ENCODE measurements around the gene NABP2. TPM values are rescaled to one million over a fixed set of nuclear protein-coding genes. Genes with fewer than 3 reads are reported as not detected.
"Not testable (repeated sequence)": the region's sequence is repeated elsewhere in the genome, so short reads cannot be mapped to it uniquely, and the experiment has no call there.

The NABP2 gene
- total RNA-seq, 1 experiment from 2014 or later: 68.5 TPM

- H3K9me3 ChIP-seq (ENCODE audit: insufficient read depth, low read depth); H3K79me2 ChIP-seq (ENCODE audit: low read depth); H3K36me3 ChIP-seq (ENCODE audit: low read depth); H3K27me3 ChIP-seq (ENCODE audit: insufficient read depth, low read depth); H3K27ac ChIP-seq; H3K9me2 ChIP-seq (ENCODE audit: insufficient read depth); DNase-seq; H4K20me1 ChIP-seq (ENCODE audit: insufficient read depth): not testable (repeated sequence)
- peak overlapping the region; percentile 90 for H3K4me2 ChIP-seq
- ChIA-PET POLR2A (ENCODE audit: unreplicated experiment) (interaction anchor here (0.5 to 0.7 kb wide), 3 partner anchors 52 to 151 kb away, joined by 4 to 11 read pairs (median 7); no protein-coding TSS in a partner anchor), CTCF (interaction anchor here (0.5 to 0.6 kb wide), 2 partner anchors 55 to 1331 kb away, joined by 3 to 4 read pairs; no protein-coding TSS in a partner anchor)
- peak overlapping the region; percentile 89 for H2AFZ ChIP-seq
- peak overlapping the region; percentile 75 for H3K4me3 ChIP-seq
- intact Hi-C loops (cut with micrococcal nuclease; ENCODE audit: unreplicated experiment): loop anchor here (1.0 to 5.0 kb wide), 4 partner anchors 8 to 147 kb away; partner anchors contain the start of genes ANKRD52 and ZC3H10
- peaks cover 22% of the 10 kb centered on the region for H3K4me1 ChIP-seq (replicated peaks; ENCODE audit: insufficient read depth)
- TSS peak; percentile 49 for BruUV-seq (replicated peaks)
- peaks cover 28% of the 10 kb centered on the region; the same call in 1 of the 2 replicates for H3F3A ChIP-seq (ENCODE audit: insufficient read depth, low read depth)
Observed at GRCh38 chr12:56266068-56266692, 42.0 kb downstream of the NABP2 start.

GRCh38 chr12:56266693-56267442 is 42.7 kb downstream of the NABP2 start, which contains the start of gene COQ10A:
COQ10A (plus strand) TSS chr12:56266942; CDS start chr12:56267119, 177 bp downstream.
- BruUV-seq (replicated peaks): no TSS peak
- no peaks in the 10 kb centered on the region for H4K20me1 ChIP-seq (ENCODE audit: insufficient read depth)
- H3K27me3 ChIP-seq (ENCODE audit: insufficient read depth, low read depth): no peaks in the 10 kb centered on the region
- peak within 1 kb of the TSS; percentile 90 for H3K4me2 ChIP-seq
- peak within 1 kb of the TSS; percentile 89 for H2AFZ ChIP-seq
- peak; percentile 57 to 85 for DNase-seq
- ChIA-PET CTCF (interaction anchor here (0.5 to 0.8 kb wide), 2 partner anchors 25 to 54 kb away, joined by 3 to 5 read pairs; no protein-coding TSS in a partner anchor), POLR2A (ENCODE audit: unreplicated experiment) (interaction anchor here (0.5 to 1.1 kb wide), 6 partner anchors 25 to 150 kb away, joined by 3 to 11 read pairs (median 6); partner anchors contain the start of gene STAT2)
- no peaks in the 10 kb centered on the region for H3K9me3 ChIP-seq (ENCODE audit: insufficient read depth, low read depth)
- TF ChIP-seq EZH2 (IDR thresholded peaks at IDR 0.05; ENCODE audit: low read depth) (no peak), CTCF (conservative IDR thresholded peaks at IDR 0.05) (peak; percentile 73)
- H3K4me1 ChIP-seq (replicated peaks; ENCODE audit: insufficient read depth): peaks cover 15% of the 10 kb centered on the region
- no peaks in the 10 kb centered on the region for H3K79me2 ChIP-seq (ENCODE audit: low read depth)
- peaks cover 30% of the 10 kb centered on the region; the same call in 1 of the 2 replicates for H3F3A ChIP-seq (ENCODE audit: insufficient read depth, low read depth)
- intact Hi-C loops (cut with micrococcal nuclease; ENCODE audit: unreplicated experiment): loop anchor here (1.0 to 5.0 kb wide), 4 partner anchors 9 to 148 kb away; partner anchors contain the start of genes ANKRD52 and ZC3H10
- no peaks in the 10 kb centered on the region; the same call in 1 of the 2 replicates for H3K36me3 ChIP-seq (ENCODE audit: low read depth)
- H3K9me2 ChIP-seq (ENCODE audit: insufficient read depth): no peaks in the 10 kb centered on the region
- peak within 1 kb of the TSS; percentile 75 for H3K4me3 ChIP-seq
- no peak within 1 kb of the TSS for H3K27ac ChIP-seq

- Histone ChIP-seq H4K20me1 (ENCODE audit: insufficient read depth) (no peaks in the 10 kb centered on the region), H3K4me3 (peak overlapping the region; percentile 75; the same call in 1 of the 2 replicates), H3K9me3 (ENCODE audit: insufficient read depth, low read depth) (no peaks in the 10 kb centered on the region), H3K36me3 (ENCODE audit: low read depth) (no peaks in the 10 kb centered on the region; the same call in 1 of the 2 replicates), H3K27me3 (ENCODE audit: insufficient read depth, low read depth) (no peaks in the 10 kb centered on the region), H3K4me1 (replicated peaks; ENCODE audit: insufficient read depth) (peaks cover 11% of the 10 kb centered on the region), H3F3A (ENCODE audit: insufficient read depth, low read depth) (peaks cover 25% of the 10 kb centered on the region; the same call in 1 of the 2 replicates), H3K4me2 (peak overlapping the region; percentile 90), H3K79me2 (ENCODE audit: low read depth) (no peaks in the 10 kb centered on the region), H3K9me2 (ENCODE audit: insufficient read depth) (no peaks in the 10 kb centered on the region), H3K27ac (no peak overlapping the region), H2AFZ (peak overlapping the region; percentile 89; the same call in 1 of the 2 replicates)
- BruUV-seq (replicated peaks): no TSS peak
- TF ChIP-seq EZH2 (IDR thresholded peaks at IDR 0.05; ENCODE audit: low read depth) (no peak), CTCF (conservative IDR thresholded peaks at IDR 0.05) (no peak)
- ChIA-PET POLR2A (ENCODE audit: unreplicated experiment) (interaction anchor here (0.7 to 1.1 kb wide), 3 partner anchors 24 to 93 kb away, joined by 3 to 6 read pairs (median 5); partner anchors contain the start of gene STAT2), CTCF (interaction anchor here (0.6 to 0.8 kb wide), 2 partner anchors 9 to 24 kb away, joined by 4 to 5 read pairs; no protein-coding TSS in a partner anchor)
- DNase-seq: no peak
- intact Hi-C loops (cut with micrococcal nuclease; ENCODE audit: unreplicated experiment): loop anchor here (2.0 to 5.0 kb wide), 3 partner anchors 45 to 149 kb away; partner anchors contain the start of gene ZC3H10
Observed at GRCh38 chr12:56267443-56268071, 43.4 kb downstream of the NABP2 start.
